Stimulated activated CD4-positive, alpha-beta T cell treated with anti-CD3 and anti-CD28 coated beads, Interleukin-15, amount 100 ng/mL, for 48 hours (primary cell): Measurements from ENCODE around the gene RGS6.

Source experiments
- DNase-seq, 2 donors: peaks; one replicate each; pipeline ENCODE4 v3.0.0-alpha.2; 2020; ENCODE audit warnings: low read depth in 2 of 2

The RGS6 gene

DNA sequence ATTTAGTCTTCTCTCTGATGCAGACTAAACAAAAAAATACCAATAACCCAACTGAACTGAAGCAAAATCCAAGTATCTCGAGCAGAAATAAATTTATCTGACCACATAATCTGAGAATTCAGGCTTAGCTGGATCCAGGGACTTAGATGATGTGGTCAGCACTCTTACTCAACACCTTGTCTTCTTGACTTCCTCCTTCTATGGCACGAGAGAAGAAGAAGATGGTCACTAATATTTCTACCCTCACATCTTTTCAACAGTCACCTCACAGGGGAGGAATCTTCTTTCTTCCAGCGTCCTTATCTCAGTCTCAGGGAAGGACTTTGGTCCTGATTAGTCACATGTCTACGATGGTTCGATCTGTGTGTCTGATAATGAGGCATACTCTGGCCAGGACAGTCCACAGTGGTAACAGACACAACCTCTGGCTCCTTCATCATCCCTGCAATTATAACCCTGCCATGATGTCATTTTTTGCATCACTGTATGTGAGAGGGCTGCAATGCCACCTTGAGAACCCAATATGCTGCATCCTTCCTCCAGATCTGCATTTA is 15.8 kb downstream of the RGS6 start:
- no peak for DNase-seq

DNA sequence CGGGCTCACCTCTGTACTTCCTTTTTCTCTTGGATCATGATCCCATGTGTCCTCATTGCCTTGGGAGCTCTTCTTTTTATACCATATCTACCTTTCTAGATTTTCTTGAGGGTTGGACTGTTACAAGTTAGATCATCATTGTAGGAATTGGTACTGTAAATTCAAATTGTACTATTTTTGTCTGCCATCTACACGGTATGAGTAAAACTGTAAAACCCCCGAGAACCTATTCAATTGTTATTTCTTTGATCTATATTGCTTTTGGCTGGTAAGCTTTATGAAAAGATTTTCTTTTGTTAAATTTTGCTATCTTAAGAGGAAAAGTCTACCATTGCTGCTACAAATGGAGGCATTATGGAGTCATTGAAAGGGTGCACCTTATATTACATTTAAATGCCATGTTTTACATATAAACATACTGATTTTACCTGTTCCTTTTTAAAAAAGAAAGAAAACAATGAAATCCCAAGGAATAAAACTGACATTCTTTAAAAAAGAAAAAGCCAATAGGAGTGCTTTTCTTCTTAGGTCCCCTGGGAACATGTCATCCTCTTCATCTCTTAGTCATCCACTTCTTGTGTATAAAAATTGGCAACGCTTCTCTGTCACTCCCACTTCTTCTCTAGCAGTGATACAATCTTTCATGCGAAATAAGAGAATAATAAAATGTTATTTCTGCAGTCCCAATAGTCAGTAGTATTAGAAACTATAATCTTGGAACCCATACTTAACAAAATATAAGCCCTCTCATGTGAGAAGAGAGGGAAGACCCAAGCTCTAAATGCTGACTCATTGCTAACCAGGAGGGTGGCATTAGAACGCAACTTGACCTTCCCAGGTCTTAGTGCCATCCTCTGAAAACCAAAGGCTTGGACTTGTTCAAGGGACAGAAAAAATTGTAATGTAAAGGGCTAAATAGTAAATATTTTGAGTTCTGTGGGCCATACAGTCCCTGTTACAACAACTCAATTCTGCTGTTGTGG is 20.4 kb downstream of the RGS6 start:
- DNase-seq, result no peak

DNA sequence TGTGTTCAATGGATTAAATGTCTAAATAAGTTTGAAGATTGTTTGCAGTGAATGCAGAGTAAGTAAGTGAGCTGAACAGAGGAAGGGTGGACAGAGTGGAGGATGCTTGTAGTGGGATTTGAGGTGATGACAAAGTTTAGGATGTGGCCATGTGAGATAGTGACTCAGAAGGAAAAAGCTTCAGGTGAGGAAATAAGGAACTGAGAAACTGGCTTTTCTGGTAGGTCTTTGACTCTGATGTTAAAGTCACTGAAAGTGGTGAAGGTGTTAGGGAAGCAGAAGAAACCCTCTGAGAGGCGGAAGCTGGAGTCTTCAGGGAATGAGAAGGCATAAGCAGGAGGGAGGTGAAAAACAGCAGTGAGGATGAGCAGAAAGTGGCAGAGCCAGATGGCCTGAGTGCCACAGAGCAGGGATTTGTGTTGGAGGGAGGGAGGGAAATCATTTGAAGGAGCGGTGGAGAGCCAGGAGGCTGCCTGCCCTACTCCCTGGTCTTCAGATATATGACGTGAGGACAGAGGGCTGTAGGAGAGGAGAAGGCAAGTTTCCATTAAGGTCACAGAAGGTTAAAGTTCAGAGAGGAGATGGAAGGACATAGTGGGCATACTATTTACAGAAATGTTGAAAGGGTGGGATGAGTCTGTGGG is 24.8 kb downstream of the RGS6 start:
- no peak for DNase-seq

DNA sequence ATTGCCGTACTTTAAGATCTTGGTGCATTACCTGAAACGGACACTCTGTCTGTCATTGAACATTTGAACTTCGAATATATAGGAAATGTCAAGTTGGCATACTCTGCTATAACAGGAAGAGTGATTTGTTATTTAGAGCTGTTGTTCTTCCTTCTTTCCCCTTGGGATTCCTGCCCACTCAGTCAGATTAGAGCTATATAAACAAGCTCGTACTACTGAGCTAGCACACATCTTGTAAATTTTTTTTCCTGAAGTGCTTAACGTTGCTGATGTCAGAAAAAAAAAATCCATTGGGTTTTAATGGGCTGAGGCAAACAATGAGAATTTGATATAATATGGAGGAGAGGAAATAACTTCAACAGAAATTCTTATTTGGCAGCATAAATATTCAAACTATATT is 26.8 kb downstream of the RGS6 start:
- DNase-seq, result no peak

DNA sequence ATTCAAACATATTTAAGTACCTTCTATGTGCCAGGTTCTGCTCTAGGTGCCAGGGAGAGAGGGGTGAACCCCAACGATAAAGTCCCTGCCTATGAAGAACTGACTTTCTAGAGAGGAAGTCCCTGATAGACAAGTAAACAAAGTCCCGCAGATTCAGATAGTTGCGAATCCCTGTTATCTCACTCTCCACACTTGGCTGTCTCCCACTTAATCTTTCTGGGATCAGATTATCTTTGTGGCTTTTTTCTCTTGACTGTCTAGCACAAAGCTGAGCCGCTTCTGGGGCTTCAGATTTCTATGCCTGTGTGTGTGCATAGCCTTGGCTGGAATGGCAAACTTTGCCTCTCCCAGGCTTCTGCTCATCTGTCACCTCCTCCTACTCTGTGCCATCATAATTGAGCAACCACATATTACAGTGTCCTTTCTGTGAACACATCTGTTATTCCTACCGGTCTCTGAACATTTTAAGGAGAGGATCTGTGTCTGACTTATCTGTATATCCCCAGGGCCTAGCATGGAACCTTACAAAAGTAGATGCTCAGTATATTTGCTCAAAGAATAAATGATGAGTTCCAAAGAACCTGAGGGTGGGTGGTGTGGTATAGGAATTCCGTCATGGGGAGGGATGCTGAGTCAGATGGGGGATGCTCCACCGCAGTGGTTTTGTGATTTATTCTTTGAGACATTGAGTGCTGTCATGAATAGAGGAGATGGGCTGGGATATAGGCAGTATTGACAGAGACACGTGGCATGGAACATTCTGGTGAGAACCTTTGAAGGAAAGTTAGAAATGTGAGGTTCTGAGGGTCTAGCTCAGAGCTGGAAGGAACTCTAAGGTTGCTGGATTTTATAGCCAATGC is 28.5 kb downstream of the RGS6 start:
- no peak for DNase-seq

DNA sequence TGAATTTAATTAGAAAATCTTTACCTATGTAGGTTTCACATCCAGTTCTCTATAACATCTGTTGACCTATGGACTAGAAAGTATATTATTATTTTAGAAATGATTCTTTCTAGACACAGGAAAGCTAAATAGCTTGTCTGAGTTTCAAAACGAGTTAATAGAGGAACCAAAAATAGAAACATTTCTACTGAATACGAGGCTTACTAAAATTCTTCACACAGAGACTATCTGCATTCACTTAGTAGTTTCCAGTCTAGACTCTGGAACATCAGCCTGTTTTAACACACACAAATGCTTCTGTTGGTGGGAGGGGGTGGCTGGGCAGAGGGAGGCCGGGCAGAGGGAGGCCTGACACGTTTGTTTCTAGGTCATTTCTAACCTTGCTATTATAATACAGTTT is 29.7 kb downstream of the RGS6 start:
- no peak for DNase-seq

DNA sequence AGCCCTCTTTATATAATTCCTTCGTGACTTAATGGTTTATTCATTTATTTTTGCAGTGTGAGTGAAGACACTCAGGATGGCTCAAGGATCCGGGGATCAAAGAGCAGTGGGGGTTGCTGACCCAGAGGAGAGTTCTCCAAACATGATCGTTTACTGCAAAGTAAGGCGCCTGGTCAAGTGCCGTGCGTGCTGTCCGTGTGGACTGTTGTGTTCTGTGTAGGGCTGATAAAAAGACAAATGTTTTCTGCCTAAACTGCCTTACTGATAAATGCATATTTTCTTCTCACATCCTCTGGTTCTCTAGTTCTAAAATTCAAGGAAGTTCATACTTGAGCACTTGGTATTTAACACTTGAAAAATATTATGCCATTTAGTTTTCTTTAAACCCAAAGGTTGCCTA is 32.5 kb downstream of the RGS6 start:
- no peak for DNase-seq

DNA sequence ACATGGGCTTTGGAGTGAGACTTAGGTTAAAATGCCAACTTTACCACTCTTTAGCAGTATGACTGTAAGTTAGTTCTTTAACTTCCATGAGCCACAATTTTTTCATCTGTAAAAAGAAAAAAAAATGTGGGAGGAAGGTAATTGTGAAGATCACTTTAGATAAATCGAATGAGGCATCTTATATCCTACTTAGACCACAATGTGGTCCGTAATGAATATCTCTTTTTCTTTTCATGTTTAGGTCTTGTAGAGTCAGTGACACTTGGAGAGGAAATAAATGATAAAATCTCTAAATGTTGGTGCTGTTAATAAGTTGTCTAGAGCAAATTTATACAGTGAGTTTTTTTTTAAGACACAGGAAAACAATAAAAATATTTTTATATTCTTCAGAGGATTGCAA is 34.3 kb downstream of the RGS6 start:
- DNase-seq, result no peak

DNA sequence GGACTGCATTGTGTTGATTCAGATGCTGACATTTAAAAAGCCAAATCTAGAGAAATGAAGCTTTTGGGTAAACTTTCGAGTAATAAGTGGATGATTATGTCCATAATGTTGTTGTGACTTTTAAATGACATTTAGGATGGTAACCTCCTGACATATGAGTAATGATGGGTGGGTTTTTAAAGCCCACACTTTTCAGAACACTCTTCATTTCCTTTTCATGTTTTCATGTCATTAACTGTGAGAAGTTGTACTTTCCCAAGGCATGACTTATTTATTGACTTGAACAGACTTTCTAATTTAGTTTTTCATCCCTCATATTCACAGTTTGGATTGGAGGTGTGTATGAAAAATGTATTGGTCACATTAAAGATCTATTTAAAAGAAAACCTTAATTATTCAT is 35.5 kb downstream of the RGS6 start:
- no peak for DNase-seq

DNA sequence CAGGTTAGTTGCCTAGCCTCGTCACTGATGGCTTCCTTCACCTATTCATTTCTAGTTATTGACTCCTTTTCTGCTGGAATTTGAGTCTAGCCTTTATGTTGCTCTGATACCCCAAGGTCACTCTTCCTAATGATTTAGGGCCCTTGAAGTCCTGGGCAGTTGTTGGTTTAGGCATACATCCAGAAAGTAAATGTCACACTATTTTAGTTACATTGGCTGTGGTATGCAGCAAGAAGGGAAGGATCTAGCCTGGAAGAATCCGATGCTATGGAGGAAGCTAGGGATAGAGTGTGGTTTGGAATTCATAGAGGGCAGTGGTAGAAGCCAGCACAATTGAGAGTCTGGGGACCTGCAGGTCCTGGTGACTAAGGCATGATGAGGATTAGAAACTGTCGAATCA is 38.0 kb downstream of the RGS6 start:
- no peak for DNase-seq

DNA sequence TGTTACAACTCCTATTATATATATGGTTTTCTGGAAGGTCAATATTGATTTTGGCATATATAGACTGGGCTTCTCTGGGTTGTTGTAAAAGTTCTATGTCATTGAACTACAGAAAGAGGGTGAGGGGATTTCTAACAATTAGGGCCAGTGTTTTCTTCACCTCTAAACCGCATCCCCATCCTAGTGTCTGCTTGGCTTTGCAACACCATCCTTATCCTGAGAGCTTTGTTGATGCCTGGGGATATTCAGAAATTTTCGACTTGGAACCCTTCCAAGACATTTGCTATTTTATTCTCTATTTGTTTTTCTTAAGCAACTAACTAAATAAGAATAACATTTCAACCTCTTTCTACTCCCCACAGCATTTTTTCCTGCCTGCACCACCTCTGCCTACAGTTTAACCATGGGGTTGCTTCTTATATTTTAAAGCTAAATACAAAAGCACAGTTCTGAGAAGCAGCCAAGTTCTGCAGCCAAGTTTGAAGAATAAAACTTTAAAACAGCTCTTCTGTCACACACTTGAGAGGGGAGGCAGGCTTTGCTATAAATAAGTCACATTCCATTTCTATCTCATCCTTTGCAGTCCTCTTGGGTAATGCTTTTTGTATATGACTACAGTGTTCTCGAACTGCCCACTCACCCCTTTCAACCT is 53.4 kb downstream of the RGS6 start:
- DNase-seq, result no peak

DNA sequence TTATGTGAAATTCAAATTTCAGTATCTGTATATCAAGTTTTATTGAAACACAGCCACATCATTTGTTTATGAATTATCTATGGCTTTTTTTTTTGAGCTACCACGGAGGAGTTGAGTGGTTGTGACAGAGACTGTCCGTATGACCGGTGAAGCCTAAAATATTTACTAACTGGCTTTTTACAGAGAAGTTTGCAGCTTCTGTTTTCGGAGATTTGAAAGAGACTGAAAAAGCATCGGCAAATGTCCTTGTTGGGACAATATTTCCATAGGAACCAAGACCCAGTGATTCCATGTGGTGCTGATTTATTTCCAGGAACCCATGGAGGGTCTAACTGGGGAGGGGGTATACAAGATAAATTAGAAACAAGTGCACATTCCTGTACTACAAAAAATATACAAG is 56.2 kb downstream of the RGS6 start:
- DNase-seq, result no peak

DNA sequence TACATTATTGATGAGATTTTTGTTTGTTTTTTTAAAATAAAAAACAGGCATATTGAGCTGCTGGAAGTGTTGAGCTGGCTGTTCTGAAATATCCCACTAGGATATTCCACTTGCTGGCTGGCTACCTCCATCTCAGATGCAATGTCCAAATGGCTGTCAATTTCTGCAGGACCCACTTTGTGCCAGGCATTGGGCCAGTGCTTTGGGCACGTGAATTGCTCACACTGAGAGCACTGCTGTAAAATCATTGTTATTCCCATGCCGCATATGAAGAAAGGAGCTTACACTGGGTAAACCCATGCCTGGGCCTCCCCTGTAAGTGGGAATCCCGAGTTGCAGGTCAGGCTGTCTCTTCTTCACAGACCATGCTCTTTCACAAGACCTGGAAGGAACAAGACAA is 56.7 kb downstream of the RGS6 start:
- DNase-seq, result no peak

DNA sequence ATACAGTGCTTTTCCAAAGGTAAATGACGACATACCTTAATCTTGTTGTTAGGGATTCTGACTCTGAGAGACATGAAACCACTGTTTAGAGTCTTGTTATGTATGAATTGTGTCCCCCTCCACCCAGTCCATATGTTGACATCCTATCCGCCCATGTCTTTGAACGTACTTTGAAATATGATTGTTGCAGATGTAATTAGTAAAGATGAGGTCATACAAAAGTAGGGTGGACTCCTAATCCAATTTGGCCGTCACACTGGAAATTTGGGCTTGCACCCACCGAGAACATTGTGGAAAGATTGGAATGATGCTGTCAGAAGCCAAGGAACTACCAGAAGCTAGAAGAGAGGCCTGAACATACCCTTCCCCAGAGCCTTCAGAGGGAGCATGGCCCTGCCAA is 62.2 kb downstream of the RGS6 start:
- DNase-seq, result no peak

DNA sequence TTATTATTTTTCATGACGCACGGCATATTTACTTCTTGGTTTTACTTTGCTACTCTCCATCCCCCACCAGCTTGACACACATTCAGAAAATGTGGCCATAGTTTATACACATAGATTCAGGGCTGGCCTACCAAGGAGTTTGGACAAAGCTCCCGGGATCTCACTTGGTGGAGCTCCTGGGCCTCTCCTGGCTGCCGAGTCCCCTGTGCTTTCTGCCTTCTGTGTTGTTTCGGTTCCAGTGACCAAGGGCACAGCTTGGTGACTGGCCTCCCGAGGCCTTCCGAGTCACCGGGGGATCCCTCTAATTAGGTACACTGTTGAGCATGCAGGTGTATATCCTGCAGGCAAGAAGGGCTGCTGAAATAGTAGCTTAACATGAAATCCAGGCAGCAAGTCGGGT is 63.5 kb downstream of the RGS6 start:
- DNase-seq, result no peak

DNA sequence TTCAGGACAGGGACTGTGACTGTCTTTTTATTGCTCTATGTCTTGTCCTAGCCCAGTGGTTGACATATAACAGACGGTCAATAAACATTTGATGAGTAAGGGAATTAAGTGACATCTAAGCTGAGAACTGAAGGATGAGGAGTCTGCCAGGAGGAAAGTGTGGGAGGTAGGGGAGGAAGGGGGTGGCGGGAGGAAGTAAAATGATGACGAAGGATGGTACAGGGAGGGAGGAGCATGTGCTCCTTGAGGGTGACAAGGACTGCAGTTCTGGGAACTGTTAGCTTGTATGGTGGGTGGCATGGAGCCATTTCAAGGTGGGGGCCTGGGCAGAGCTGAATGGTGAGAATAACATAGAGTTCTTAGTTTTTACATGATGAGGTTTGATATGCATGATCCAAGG is 64.4 kb downstream of the RGS6 start:
- DNase-seq, result no peak

DNA sequence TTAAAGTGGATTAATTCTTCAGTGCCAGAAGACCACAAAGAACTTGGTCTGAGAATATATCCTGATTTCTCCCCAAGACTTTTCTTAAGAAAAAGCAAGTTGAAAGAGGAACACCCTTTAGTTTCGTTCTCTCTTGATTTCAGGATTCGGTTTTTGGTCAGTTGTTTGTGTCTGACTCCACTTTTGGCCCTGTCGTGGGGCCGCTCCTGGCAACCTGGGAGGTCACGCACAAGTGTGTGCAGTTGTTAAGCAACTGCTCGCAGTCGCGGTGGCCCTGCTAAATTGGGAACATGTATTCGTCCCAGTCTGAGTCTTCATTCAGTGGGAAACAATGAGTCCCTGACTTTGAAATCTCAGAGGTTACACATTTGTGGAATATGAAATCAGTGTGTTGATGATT is 68.7 kb downstream of the RGS6 start:
- DNase-seq, result no peak

DNA sequence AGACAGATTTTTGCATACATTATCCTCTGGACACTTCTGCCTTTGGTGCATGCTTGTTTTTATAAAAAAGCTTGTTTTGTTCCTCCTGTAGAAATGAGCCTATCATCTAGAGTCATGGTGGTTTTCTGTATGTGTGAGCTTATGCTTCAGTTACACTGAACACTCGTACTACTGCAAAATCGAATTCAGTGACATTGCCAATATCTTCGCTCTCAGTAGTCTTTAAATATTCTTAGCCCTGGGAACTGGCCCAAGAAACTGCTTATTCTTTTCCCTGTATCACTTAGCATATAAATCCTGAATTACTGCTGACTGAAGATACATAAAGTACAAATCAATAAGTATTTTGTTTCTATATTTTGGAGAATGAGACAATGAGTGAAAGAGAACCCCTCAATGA is 70.5 kb downstream of the RGS6 start:
- DNase-seq, result no peak

DNA sequence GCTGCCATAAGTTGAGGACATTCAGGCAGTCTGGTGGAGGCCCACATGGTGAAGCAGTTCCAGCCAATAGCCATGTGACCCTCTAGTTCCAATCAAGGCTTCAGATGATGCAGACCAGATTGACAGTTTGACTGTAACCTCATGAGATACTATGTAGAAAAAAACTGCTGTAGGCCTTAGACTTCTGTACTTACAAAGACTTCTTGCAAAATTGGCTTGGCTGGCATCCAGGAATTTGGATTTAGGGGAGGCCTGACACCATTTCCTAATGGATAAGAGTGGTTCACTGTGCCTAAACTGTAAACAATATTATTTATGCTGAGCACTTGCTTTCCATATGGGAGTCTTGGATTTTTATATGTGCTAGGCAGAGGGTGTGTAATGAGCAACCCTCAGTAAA is 76.4 kb downstream of the RGS6 start:
- DNase-seq, result no peak

DNA sequence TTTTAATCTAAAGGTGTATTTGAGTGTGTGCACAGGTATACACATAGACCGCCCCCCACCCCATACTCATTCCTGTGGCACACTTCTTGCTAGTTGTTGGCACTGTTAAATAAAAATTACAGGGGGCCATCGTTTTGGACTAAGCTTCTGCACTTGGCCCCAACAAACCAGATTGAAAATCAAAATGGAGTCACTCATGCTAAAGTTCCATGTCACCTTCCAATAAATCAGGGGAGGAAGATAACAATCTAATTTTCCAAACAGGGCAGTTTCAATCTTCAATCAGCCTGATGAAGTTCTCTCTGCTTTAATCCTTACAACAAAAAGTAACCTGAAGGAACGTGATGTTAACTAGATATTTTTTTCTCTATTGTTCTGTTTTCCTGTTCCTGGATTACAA is 78.2 kb downstream of the RGS6 start:
- DNase-seq, result no peak

DNA sequence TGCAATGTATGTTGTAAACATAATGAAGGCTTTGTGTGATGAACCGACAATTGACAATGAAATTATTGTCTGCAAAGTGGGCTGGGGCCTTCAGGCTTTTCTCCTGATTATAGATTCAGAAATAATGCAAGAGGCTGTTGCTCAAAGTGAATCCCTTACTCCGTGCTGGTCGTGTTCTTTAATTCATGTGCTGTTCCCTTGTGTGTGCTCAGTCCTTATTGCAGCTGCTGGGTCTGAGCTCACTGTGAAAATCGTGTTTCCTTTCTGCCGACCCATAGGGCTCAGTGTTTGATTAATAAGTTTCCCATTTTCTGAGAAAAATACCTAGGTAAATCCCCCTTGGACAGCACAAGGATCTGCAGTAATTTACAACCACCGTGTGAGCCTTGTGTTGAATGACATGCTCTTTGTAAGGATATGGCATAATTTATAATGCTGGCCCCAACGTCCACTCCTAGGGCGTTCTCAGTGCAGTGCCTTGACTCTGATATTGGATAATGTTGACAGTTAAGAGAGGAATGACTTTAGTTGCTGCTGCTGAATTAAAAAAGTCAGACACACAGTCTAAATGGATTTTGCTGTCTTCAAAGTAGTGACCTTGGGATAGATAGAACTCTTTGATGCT is 81.6 kb downstream of the RGS6 start:
- no peak for DNase-seq
